ELF-1 (cell line): ENCODE results near the gene BLCAP.
"Not testable (repeated sequence)": the region's sequence is repeated elsewhere in the genome, so short reads cannot be mapped to it uniquely, and the experiment has no call there.

Experiments used
- DNase-seq: peaks from one replicate; pipeline ENCODE4 v3.0.0-alpha.2; 2016; ENCODE audit warnings: low read depth, low spot score

The BLCAP gene

DNA sequence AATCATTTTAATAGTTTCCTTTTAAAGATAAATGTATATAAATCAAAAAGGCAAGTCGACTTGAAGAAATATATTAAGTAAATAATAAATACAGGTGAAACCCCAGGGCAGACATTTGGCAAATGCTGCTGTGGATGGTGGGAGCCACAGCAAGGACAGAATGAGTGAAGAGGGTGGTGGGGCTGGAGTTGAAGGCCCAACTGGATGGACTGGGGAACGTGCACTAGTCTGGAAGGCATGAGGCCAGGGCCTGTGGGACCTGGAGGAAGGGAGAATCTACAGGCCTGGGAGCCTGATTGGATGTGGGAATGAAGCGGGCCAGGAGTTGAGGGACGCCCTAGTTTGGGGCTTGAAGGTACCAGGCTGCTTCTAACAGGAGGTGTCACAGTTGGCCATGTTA lies 30.6 kb upstream of the BLCAP start:
- no peak for DNase-seq

DNA sequence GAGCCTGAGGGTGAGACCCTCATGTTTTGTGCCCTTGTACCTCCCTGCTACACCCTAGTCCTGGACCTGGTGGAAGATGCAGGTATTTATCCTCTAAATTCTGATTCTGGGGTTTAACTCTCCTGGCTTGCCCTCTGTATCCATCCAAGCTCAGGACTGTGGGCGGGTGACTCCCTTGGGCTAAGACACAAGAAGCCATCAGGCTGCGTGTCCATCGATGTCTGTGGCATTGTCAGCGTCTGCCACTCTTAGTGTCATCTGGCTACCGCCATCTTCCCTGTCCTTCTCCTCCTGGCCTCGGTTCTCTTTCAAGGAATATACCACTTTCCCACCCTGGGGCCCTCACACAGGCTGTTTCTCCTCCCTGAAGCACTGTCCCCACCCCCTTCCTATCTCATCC lies 28.9 kb upstream of the BLCAP start:
- no peak for DNase-seq

DNA sequence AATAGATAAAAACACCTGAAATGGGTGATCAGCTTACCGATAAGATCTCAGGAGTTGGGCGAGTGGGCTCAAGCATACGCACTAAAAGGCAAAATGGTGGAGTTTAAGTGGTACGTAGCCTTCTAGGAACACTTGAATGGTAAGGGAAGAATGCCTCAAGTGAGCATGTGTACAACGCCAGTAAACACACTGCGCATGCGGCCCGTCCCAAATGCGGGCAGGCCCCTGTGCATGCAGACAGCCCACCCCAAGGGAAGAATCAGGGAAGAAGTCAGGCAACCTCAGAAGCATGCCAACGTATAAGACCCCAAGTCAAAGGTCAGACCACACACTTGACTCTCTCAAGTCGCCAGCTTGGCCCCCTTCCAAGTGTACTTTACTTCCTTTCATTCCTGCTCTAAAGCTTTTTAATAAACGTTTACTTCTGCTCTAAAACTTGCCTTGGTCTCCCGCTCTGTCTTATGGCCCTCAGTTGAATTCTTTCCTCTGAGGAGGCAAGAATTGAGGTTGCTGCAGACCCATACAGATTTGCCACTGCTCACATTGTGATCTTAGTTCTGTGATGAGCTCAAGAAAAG lies 27.1 kb upstream of the BLCAP start:
- DNase-seq = not testable (repeated sequence)

DNA sequence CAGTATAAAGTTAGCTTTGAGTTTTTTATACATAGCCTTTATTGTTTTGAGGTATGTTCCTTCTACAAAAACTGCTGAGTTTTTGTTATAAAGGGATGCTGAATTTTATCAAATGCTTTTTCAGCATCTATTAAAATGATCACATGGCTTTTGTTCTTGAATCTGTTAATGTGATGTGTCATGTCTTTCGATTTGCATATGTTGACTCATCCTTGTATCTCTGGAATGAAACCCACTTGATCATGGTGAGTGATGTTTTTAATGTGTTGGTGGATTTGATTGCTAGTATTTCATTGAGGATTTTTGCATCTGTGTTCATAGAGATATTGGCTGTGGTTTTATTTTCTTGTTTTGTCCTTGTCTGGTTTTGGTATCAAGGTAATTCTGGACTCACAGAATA lies 24.7 kb upstream of the BLCAP start:
- DNase-seq = no peak

DNA sequence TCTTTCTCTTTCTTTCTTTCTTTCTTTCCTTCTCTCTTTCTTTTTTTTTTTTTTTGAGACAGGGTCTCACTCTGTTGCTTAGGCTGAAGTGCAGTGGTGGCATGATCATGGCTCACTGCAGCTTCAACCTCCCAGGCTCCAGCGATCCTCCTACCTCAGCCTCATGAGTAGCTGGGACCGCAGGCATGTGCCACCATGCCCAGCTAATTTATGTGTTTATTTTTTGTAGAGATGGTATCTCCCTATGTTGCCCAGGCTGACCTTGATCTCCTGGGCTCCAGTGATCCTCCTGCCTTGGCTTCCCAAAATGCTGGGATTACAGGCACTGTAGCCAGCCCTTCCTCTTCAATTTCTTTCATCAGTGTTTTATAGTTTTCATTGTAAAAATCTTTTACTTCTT lies 24.0 kb upstream of the BLCAP start:
- not testable (repeated sequence) for DNase-seq

DNA sequence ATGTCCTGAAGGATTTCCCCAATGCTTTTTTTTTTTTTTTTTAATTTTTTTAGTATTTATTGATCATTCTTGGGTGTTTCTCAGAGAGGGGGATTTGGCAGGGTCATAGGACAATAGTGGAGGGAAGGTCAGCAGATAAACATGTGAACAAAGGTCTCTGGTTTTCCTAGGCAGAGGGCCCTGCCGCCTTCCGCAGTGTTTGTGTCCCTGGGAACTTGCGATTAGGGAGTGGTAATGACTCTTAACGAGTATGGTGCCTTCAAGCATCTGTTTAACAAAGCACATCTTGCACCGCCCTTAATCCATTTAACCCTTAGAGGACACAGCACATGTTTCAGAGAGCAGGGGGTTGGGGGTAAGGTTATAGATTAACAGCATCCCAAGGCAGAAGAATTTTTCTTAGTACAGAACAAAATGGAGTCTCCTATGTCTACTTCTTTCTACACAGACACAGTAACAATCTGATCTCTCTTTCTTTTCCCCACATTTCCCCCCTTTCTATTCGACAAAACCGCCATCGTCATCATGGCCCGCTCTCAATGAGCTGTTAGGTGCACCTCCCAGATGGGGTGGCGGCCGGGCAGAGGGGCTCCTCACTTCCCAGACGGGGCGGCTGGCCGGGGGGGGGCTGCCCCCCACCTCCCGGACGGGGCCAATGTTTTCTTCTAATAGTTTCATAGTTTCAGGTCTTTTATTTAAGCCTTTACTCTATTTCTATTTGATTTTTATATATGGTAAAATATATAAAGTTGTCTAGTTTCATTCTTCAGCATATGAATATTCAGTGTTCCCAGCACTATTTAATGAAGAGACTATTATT lies 22.6 kb upstream of the BLCAP start:
- not testable (repeated sequence) for DNase-seq

DNA sequence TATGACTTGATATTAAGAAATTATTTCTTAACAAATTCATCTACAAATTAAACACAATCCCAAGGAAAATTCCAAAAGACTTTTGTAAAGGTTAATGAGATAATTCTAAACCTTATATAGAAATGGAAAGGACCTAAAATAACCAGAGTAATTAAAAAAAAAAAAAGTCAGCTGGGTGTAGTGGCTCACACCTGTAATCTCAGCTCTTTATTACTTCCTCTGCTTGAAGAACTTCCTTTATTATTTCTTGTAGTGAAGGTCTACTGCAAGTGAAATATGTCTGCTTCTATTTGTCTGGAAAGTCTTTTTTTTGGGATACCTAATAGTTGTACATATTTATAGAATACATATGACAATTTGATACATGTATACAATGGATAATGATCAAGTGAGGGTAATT lies 20.2 kb upstream of the BLCAP start:
- no peak for DNase-seq

DNA sequence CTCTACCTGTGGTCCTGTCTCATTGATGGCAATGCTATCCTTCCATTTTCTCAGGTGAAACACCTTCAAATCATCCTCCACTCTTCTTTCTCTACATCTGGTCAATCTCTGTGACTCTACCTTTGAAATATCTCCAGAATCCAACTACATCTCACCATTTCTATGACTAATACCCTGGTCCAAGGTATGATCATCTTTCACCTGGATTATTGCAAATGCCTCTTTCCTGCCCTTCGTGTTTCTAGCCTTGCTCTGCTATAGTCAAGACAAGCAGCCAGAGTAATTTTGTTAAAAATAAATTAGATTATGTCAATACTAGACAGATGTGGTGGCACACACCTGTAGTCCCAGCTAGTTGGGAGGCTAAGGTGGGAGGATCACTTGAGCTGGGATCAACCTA lies 17.8 kb upstream of the BLCAP start:
- DNase-seq = no peak

DNA sequence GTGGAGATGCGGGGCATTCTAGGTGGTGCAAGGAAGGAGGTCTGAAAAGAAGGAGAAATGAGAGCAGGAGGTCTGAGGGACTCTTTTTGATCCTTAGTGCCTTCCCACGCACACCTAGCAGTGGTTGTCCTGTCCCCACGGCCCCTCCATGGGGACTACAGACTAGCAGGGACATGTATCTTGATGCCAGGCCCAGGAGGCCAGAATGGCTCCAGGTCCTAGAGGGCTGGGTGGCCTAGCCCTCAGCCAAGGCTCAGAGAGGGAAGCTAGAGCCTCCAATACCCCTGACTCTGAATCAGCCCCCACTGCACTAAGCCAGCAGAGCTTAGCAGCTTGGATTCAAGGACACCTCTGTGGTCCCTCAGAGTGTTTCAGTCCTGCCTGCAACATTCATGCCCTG lies 16.7 kb upstream of the BLCAP start:
- DNase-seq = no peak

DNA sequence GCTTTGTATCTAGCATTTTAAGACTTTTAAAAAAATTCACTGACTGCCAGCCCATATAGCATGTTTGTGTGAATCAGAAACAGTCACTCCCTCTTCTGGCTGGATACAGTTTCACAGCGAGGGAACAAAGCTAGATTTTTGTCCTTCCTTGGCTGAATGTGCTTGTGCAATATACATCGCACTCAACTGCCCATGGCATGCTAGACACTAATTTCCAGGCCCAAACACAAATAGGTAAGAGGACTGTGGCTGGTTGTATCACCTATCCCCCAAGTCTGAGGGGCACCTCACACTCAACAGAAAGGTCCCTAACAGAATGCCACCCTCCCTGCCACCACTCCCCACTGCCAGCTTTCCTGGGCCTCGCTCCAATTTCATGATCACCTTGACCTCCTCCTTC lies 16.2 kb upstream of the BLCAP start:
- DNase-seq = no peak

DNA sequence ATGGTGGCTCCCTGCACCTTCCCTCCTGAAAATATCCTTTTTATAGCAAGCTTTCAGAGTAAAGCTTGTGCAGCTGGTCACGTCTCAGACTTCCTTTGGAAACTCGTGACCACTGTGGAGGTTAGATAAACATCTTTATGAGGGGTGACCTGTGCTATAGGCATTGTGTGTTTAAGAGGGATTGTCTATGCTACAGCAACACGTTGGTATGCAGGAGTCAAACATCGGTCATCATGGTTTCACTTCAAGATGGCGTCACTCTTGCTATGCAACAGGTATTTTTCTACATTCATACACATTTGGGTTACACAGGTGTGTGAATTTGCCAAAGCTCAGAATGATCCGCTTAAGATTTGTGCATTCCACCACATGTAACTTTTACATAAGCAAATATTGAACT lies 14.6 kb upstream of the BLCAP start:
- no peak for DNase-seq

DNA sequence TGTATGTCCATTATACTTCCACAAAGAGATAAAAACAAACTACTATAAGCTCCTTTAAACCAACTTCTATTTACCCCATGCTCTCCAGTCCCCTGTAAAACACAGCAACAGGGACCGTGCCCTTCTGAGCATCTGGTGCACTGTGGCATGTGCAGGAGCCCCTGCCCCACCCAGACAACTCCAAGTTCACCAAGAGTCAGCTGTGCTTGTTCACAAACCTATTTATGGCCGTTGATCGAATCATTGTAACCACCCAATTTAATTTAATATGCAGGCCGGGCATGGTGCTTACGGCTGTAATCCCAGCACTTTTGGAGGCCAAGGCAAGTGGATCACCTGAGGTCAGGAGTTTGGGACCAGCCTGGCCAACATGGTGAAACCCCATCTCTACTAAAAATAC lies 13.7 kb upstream of the BLCAP start:
- no peak for DNase-seq

DNA sequence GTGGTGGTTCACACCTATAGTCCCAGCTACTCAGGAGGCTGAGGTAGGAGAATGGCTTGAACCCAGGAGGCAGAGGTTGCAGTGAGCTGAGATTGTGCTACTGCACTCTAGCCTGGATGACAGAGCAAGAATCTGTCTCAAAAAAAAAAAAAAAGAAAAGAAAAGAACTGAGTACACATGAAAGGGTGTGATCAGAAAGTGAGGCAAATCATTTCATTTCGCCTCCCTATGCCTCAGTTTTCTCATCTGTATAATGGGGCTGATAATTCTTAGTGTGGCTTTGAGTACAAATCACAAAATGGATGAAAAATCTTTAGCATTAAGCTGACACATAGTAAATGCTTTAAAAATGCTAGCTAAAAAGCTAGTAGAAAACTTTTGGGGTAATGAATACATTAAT lies 13.2 kb upstream of the BLCAP start:
- not testable (repeated sequence) for DNase-seq

DNA sequence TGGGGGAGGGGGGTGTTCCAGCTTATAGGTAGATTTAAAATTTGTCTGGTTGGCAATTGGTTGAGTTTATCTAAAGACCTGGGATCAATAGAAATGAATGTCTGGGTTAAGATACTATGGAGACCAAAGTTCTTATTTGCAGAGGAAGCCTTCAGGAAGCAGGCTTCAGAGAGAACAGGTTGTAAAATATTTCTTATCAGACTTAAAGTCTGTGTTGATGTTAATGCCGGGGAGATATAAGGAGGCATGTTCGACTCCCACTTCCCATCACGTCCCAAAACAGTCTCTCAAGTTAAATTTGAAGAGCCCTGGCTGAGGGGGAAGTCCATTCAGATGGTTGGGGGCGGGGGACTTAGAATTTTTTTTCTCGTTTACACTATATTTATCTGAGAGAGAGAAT lies 12.3 kb upstream of the BLCAP start:
- no peak for DNase-seq

DNA sequence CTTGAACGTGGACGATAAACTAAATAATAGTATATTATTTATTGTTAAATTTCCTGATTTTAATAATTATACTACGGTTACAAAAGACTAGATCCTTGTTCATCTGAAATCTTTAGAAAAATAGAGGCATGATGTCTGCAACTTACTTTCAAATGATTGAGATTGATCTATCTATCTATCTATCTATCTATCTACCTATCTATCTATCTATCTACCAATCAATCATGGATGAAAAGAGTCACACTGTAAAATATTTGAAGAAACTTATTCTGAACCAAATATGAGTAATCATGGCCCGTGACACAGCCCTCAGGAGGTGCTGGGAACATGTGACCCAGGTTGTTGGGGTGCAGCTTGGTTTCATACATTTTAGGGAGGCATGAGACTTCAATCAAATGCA lies 11.7 kb upstream of the BLCAP start:
- DNase-seq = no peak

DNA sequence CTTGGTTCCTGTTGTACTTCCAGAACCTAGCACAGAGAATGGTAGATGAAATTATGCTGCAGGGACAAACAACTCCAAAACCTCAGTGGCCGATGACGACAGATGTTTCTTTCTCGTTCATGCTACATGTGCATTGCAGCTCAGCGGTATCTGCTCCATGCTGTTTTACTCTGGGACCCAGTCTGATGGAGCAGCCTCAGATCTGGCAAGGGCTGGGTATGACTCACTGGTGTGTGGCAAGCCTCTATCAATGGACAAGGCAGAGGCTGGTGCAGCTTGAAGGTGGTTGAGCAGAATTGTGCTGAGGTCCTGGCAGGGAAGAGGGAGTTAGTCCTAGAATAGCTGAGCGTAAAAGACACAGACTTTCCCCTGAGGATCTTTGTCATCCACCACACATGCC lies 10.3 kb upstream of the BLCAP start:
- DNase-seq = no peak

DNA sequence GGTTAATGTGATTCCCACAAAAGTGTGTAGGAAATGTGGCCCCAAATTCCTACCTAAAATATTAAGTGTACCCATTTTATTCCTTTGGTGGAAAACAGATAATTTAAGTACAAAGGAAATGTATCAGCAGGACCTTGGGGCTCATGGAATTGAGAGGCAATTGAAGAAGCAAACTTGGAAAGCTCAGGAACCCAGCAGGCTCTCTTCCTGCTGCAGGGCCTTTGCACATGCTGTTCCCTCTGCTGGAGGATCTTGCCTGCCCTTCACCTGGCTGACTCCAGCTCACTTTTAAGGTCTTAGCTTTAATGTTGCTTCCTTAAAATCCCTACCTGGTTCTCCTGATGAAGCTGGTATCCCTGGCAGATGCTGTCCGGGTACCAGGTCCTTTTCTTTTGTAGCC lies 9.8 kb upstream of the BLCAP start:
- no peak for DNase-seq

DNA sequence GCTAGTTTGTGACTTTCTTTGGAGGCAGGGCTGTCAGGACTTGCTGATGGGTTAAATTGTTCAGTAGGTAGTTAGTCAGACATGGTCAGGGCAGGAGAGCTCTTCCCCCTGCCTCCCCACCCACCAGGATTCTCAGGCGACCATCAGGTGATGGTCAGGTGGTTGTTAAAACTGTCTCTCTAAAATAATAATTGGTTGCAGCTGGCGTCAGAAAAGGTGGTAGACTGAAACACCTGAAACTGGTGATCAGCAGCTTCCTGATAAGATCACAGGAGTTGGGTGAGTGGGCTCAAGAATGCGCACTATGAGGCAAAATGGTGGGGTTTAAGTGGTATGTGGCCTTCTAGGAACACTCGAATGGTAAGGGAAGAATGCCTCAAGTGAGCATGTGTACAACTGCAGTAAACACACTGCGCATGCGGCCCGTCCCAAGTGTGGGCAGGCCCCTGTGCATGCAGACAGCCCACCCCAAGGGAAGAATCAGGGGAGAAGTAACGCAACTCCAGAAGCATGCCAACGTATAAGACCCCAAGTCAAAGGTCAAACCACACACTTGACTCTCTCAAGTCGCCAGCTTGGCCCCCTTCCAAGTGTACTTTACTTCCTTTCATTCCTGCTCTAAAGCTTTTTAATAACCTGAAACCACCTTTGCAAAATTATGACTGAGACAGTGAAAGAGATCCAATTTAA lies 7.9 kb upstream of the BLCAP start:
- DNase-seq = no peak

DNA sequence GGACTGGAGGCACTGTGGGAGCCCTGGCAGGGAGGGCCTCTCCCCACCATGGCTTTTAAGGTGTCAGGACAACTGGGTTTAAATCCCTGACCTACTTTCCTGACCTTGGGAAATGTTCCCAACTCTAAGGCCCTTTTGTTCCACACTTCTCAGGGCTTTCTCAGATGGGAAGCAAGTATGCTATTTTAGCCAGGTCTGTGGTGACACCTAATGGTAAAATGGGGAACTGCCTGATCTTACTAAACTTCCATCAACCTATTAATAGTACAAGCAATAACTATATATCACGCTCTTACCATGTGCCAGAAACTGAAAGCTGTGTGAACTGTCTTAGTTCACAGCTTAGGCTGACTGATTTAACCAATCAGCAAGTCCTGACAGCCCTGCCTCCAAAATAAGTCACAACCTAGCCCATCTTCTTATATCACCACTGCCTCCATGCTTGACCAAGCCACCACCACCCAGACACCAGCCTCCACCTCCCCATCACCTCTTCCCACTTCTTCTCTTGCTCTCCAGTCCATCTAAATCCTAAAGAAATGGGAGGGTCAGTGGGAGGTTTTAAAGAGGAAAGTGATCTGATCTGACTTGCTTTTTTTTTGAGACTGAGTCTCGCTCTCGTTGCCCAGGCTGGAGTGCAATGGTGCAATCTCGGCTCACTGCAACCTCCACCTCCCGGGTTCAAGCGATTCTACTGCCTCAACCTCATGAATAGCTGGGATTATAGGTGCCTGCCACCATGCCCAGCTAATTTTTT lies 6.9 kb upstream of the BLCAP start:
- peak; percentile 75 for DNase-seq

DNA sequence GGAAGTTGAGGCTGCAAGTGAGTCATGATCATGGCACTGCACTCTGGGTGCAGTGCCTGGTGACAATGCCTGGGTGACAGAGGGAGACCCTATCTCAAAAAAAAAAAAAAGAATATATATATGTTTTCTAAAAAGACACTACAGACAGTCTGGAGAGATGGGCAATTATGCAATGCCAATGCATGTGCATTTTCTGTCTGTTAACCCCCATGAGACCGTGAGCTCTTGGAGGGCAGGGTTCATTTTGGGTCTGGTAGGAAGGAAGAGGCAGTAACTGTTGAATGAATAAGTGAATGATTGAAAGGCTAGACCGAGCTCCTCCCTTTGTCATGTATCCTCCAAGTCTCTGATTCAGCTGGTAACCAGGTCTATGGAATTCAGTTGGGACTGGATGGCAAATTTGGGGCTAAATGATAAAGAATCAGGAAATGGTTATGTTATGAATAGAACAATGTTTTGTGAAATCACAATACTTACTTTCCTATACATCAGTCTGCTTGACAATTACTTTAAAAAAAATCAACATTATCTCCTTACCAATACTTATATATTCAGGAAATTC lies 5.6 kb upstream of the BLCAP start:
- DNase-seq = no peak

DNA sequence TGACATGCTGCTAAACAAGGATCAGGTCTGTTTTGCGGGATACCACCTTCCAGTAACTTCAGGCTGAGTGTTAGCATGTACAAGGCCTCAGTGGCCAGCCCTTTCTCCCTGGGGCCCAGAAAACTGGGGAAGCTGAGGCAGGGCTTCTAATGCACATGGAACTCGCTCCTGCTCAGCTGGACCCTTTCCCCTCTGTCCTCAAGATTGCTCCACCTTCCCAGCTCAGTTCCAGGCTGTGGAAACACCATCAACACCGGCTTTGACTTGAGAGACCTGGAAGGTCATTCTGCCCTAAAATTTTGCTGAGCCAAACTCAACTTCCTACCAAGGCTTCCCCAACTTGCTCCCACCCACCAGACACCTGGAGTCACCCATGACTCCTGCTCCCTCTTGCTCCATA lies 4.2 kb upstream of the BLCAP start:
- no peak for DNase-seq

DNA sequence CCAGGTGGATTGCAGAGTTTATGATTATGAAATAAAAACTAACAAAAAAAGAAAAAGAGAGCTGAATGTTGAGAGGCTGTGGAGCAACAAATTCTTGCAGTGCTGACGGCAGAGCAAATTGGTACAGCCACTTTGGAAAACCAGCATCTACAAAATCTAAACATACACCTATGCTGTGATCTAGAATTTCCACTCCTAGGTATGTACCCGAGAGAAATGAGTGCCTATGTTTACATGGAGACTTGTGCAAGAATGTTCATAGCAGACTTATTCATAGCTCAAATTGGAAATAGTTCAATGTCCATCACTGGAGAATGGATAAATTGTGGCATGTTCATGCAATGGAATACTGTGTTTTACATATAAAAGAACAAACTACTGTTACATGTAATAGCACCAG lies 3.0 kb upstream of the BLCAP start:
- no peak for DNase-seq
